ENCODE results near the gene VOPP1.

- TF ChIP-seq CTCF (IDR thresholded peaks at IDR 0.05), result no peak
- TF ChIP-seq POLR2A (IDR thresholded peaks at IDR 0.05), result no peak
These were observed 72.7 kb downstream of the VOPP1 start for GRCh38 chr7:55499591-55499990.
